ENCODE data around the gene MACROH2A2. TPM values are rescaled to one million over a fixed set of nuclear protein-coding genes. Genes with fewer than 3 reads are reported as not detected.

Gene MACROH2A2
- total and polyA plus RNA-seq, 2 donors (not counting 1 experiment from before 2014, with no cell fraction given): not detected

DNA sequence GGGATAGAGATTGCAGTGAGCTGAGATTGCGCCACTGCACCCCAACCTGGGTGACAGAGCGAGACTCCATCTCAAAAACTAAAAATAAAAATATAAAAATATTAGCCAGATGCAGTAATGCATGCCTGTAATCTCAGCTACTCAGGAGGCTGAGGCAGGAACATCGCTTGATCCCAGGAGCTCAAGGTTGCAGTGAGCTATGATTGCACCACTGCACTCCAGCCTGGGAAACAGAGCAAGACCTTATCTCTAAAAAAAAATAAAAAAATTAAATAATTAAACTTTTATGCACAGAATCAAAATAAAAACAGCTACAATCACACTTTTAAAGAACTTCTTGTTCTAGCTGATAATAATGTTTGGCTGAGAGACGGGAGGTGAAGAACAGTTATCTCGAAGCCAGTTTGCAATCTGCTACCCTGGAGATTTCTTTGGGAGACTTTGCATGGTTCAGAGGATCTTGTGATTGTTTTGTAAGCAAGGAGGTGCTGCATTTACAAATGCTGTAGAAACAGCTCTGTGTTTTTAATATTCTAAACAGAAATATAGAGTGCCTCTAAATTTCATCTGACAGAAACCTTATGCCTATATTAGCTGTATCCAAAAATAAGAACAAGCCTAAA is 19.9 kb upstream of the MACROH2A2 start:
- Histone ChIP-seq H3K4me3 (ENCODE audit: control extremely low read depth in 1 of 5, extremely low read depth in 1 of 5, insufficient read depth in 1 of 5, low read depth in 2 of 5, low read length in 4 of 5) (no peak overlapping the region), H3K4me1 (ENCODE audit: control insufficient read depth in 2 of 2, insufficient read depth in 2 of 2, low read length in 2 of 2) (no peaks in the 10 kb centered on the region), H3K9ac (ENCODE audit: low read length) (no peak overlapping the region), H3K4me2 (replicated peaks; ENCODE audit: low read depth, low read length, poor library complexity, severe bottlenecking) (no peak overlapping the region), H3K27ac (ENCODE audit: low read length in 2 of 2) (no peak overlapping the region), H3K79me2 (ENCODE audit: control insufficient read depth, insufficient read depth, low read length) (no peaks in the 10 kb centered on the region), H3K36me3 (replicated peaks in 1 of 2; ENCODE audit: control extremely low read depth in 1 of 2, control insufficient read depth in 1 of 2, extremely low read depth in 1 of 2, insufficient read depth in 2 of 2, low read length in 1 of 2) (no peaks in the 10 kb centered on the region), H2AFZ (ENCODE audit: insufficient read depth, low read depth, low read length, poor library complexity, severe bottlenecking) (no peak overlapping the region), H4K20me1 (ENCODE audit: control insufficient read depth, insufficient read depth, low read length, poor library complexity, severe bottlenecking) (no peaks in the 10 kb centered on the region), H3K27me3 (replicated peaks in 1 of 4; ENCODE audit: control extremely low read depth in 1 of 4, control insufficient read depth in 3 of 4, insufficient read depth in 4 of 4, low read length in 3 of 4) (peaks cover 0 to 3% (median 0%) of the 10 kb centered on the region in 4 experiments), H3K9me3 (ENCODE audit: control extremely low read depth in 1 of 3, control insufficient read depth in 2 of 3, insufficient read depth in 1 of 3, low read length in 2 of 3) (peaks cover 2 to 9% (median 6%) of the 10 kb centered on the region in 3 donors)
- Mint-ChIP-seq H3K4me1 (no peaks in the 10 kb centered on the region), H3K4me3 (no peak overlapping the region), H3K27me3 (peaks cover 27% of the 10 kb centered on the region), H3K9me3 (ENCODE audit: insufficient read depth) (peaks cover 5% of the 10 kb centered on the region), H3K27ac (no peak overlapping the region)
- DNase-seq: no peak
- ChIA-PET POLR2A (no interaction called here), CTCF (no interaction called here)
- WGBS (ENCODE audit: insufficient coverage): 100% methylated on average over 1 of the region's 5 CpGs
- TF ChIP-seq, protein P1, sequence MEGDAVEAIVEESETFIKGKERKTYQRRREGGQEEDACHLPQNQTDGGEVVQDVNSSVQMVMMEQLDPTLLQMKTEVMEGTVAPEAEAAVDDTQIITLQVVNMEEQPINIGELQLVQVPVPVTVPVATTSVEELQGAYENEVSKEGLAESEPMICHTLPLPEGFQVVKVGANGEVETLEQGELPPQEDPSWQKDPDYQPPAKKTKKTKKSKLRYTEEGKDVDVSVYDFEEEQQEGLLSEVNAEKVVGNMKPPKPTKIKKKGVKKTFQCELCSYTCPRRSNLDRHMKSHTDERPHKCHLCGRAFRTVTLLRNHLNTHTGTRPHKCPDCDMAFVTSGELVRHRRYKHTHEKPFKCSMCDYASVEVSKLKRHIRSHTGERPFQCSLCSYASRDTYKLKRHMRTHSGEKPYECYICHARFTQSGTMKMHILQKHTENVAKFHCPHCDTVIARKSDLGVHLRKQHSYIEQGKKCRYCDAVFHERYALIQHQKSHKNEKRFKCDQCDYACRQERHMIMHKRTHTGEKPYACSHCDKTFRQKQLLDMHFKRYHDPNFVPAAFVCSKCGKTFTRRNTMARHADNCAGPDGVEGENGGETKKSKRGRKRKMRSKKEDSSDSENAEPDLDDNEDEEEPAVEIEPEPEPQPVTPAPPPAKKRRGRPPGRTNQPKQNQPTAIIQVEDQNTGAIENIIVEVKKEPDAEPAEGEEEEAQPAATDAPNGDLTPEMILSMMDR (IDR thresholded peaks at IDR 0.05): no peak
- TF ChIP-seq EZH2 (IDR thresholded peaks at IDR 0.05; ENCODE audit: borderline replicate concordance, insufficient read depth, low read depth, low read length, poor library complexity, severe bottlenecking): no peak
- no peak for ATAC-seq (ENCODE audit: low read depth)
- intact Hi-C loops (cut with micrococcal nuclease): no loop called here

DNA sequence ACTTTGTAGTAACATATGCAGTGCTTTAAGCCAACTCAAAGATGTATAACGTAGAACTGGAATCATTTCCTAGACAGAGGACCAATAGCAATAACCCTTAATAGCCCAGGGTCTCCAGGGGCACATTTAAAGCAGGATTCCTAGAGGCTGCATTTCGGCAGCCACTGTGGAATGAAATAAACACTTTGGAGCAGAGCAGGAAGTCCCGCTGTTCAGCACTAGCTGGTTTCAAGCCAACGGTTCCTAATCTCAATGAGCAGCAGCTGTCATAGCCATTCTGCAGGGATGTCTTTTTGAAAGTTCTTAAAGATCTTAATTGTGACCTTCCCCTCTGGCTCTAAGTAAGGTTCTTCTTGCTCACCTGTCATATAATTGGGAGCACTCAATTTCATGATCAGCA is 18.4 kb upstream of the MACROH2A2 start:
- H3K4me2 ChIP-seq (replicated peaks; ENCODE audit: low read depth, low read length, poor library complexity, severe bottlenecking): no peak overlapping the region
- H3K27ac Mint-ChIP-seq: no peak overlapping the region
- H3K4me1 Mint-ChIP-seq: no peaks in the 10 kb centered on the region
- no peak for TF ChIP-seq EZH2 (IDR thresholded peaks at IDR 0.05; ENCODE audit: borderline replicate concordance, insufficient read depth, low read depth, low read length, poor library complexity, severe bottlenecking)
- TF ChIP-seq, protein P1 (IDR thresholded peaks at IDR 0.05): no peak
- H2AFZ ChIP-seq (ENCODE audit: insufficient read depth, low read depth, low read length, poor library complexity, severe bottlenecking): no peak overlapping the region
- no peaks in the 10 kb centered on the region for H3K79me2 ChIP-seq (ENCODE audit: control insufficient read depth, insufficient read depth, low read length)
- H3K36me3 ChIP-seq (replicated peaks in 1 of 2; ENCODE audit: control extremely low read depth in 1 of 2, control insufficient read depth in 1 of 2, extremely low read depth in 1 of 2, insufficient read depth in 2 of 2, low read length in 1 of 2): no peaks in the 10 kb centered on the region
- intact Hi-C loops (cut with micrococcal nuclease): no loop called here
- peaks cover 2 to 9% (median 7%) of the 10 kb centered on the region in 3 donors for H3K9me3 ChIP-seq (ENCODE audit: control extremely low read depth in 1 of 3, control insufficient read depth in 2 of 3, insufficient read depth in 1 of 3, low read length in 2 of 3)
- ATAC-seq (ENCODE audit: low read depth): no peak
- ChIA-PET CTCF (no interaction called here), POLR2A (no interaction called here)
- WGBS (ENCODE audit: insufficient coverage): 39% methylated on average over 4 of the region's 4 CpGs
- H3K9me3 Mint-ChIP-seq (ENCODE audit: insufficient read depth): peaks cover 6% of the 10 kb centered on the region
- peaks cover 0 to 4% (median 2%) of the 10 kb centered on the region in 4 experiments for H3K27me3 ChIP-seq (replicated peaks in 1 of 4; ENCODE audit: control extremely low read depth in 1 of 4, control insufficient read depth in 3 of 4, insufficient read depth in 4 of 4, low read length in 3 of 4)
- no peak overlapping the region for H3K4me3 ChIP-seq (ENCODE audit: control extremely low read depth in 1 of 5, extremely low read depth in 1 of 5, insufficient read depth in 1 of 5, low read depth in 2 of 5, low read length in 4 of 5)
- no peak overlapping the region for H3K9ac ChIP-seq (ENCODE audit: low read length)
- H3K27me3 Mint-ChIP-seq: peaks cover 27% of the 10 kb centered on the region
- no peaks in the 10 kb centered on the region for H3K4me1 ChIP-seq (ENCODE audit: control insufficient read depth in 2 of 2, insufficient read depth in 2 of 2, low read length in 2 of 2)
- H3K27ac ChIP-seq (ENCODE audit: low read length in 2 of 2): no peak overlapping the region
- no peak overlapping the region for H3K4me3 Mint-ChIP-seq
- DNase-seq: no peak
- no peaks in the 10 kb centered on the region for H4K20me1 ChIP-seq (ENCODE audit: control insufficient read depth, insufficient read depth, low read length, poor library complexity, severe bottlenecking)
